Neural progenitor cell (in vitro differentiated cells): Measurements from ENCODE around the gene ATF6. TPM values are rescaled to one million over a fixed set of nuclear protein-coding genes. Genes with fewer than 3 reads are reported as not detected.

Experiments used
- DNase-seq: peaks from one replicate; pipeline ENCODE4 v3.0.0-alpha.2; 2016; ENCODE audit warnings: low spot score
- H2AFZ ChIP-seq: fragments of 200-600 bp; sonication (generic); replicated peaks from 2 replicates; pipeline ENCODE4 v1.6.1; 2016; ENCODE audit warnings: antibody characterized with exemption
- H3F3A ChIP-seq: fragments of 200-600 bp; sonication (generic); 2 replicates; pipeline ENCODE4 v1.6.1; 2016; ENCODE audit warnings: antibody characterized with exemption, low read depth
- H3K27ac ChIP-seq: fragments of 200-600 bp; sonication (generic); 2 replicates; pipeline ENCODE4 v1.5.1; 2016; ENCODE audit warnings: mild to moderate bottlenecking
- H3K27me3 ChIP-seq: fragments of 200-600 bp; sonication (generic); 2 replicates; pipeline ENCODE4 v1.6.1; 2016; ENCODE audit warnings: mild to moderate bottlenecking, moderate library complexity
- H3K36me3 ChIP-seq: fragments of 200-600 bp; sonication (generic); 2 replicates; pipeline ENCODE4 v1.5.1; 2016
- H3K4me1 ChIP-seq: fragments of 200-600 bp; sonication (generic); 2 replicates; pipeline ENCODE4 v1.6.1; 2016; ENCODE audit warnings: mixed run types
- H3K4me2 ChIP-seq: fragments of 200-600 bp; sonication (generic); 2 replicates; pipeline ENCODE4 v1.6.1; 2016
- H3K4me3 ChIP-seq: fragments of 200-600 bp; sonication (generic); 2 replicates; pipeline ENCODE4 v1.5.1; 2016
- H3K79me2 ChIP-seq: fragments of 200-600 bp; sonication (generic); 2 replicates; pipeline ENCODE4 v1.6.1; 2016; ENCODE audit warnings: low read depth
- H3K9ac ChIP-seq: fragments of 200-600 bp; sonication (generic); 2 replicates; pipeline ENCODE4 v1.6.1; 2016
- H3K9me3 ChIP-seq: fragments of 200-600 bp; sonication (generic); 2 replicates; pipeline ENCODE4 v1.5.1; 2016; ENCODE audit warnings: low read depth
- H4K20me1 ChIP-seq: fragments of 200-600 bp; sonication (generic); 2 replicates; pipeline ENCODE4 v1.6.1; 2016; ENCODE audit warnings: low read depth
- H3K27ac Mint-ChIP-seq: 3 replicates; pipeline ENCODE4 v1.8.0; 2021; ENCODE audit warnings: mixed read lengths
- H3K27me3 Mint-ChIP-seq: 2 replicates; pipeline ENCODE4 v1.8.0; 2022; ENCODE audit warnings: low read depth, mild to moderate bottlenecking, inconsistent platforms, moderate library complexity, mixed read lengths; ENCODE audit not compliant: insufficient read depth
- H3K36me3 Mint-ChIP-seq: 3 replicates; pipeline ENCODE4 v1.8.0; 2021; ENCODE audit warnings: mixed read lengths
- H3K4me1 Mint-ChIP-seq: 3 replicates; pipeline ENCODE4 v1.8.0; 2021; ENCODE audit warnings: mixed read lengths
- H3K4me3 Mint-ChIP-seq: 3 replicates; pipeline ENCODE4 v1.8.0; 2021; ENCODE audit warnings: mild to moderate bottlenecking, moderate library complexity, mixed read lengths
- H3K9me3 Mint-ChIP-seq: 3 replicates; pipeline ENCODE4 v1.8.0; 2020; ENCODE audit warnings: mixed read lengths
- CTCF ChIP-seq: fragments of 200-600 bp; sonication (generic); IDR thresholded peaks from 2 replicates; pipeline ENCODE4 v1.5.1; 2017; ENCODE audit warnings: antibody characterized with exemption, mild to moderate bottlenecking
- EZH2 ChIP-seq: fragments of 200-600 bp; sonication (generic); IDR thresholded peaks from 2 replicates; pipeline ENCODE4 v1.6.1; 2017; ENCODE audit warnings: antibody characterized with exemption, mild to moderate bottlenecking, moderate library complexity
- EZH2phosphoT487 ChIP-seq: fragments of 200-600 bp; sonication (generic); IDR thresholded peaks from 2 replicates; pipeline ENCODE4 v1.6.1; 2017; ENCODE audit warnings: antibody characterized with exemption
- total RNA-seq: library from RNA; depleted of rRNA; stranded (reverse); fragments of >200 nt; gene quantifications from 2 replicates; pipeline ENCODE4 v1.2.3, GENCODE V29; 2015; ENCODE audit warnings: low replicate concordance

ATF6 gene
- total RNA-seq, 1 donor from 2014 or later, result 31.7 TPM

GRCh38 chr1:161733526-161733925 is 32.6 kb upstream of the ATF6 start:
- Histone ChIP-seq H4K20me1 (no peaks in the 10 kb centered on the region), H3K9ac (no peak overlapping the region), H3F3A (peaks cover 7% of the 10 kb centered on the region), H3K79me2 (no peaks in the 10 kb centered on the region), H3K36me3 (no peaks in the 10 kb centered on the region), H2AFZ (no peak overlapping the region), H3K4me2 (no peak overlapping the region), H3K4me3 (no peak overlapping the region), H3K27ac (no peak overlapping the region), H3K9me3 (no peaks in the 10 kb centered on the region), H3K27me3 (peaks cover 39% of the 10 kb centered on the region), H3K4me1 (no peaks in the 10 kb centered on the region)
- Mint-ChIP-seq H3K9me3 (no peaks in the 10 kb centered on the region), H3K4me1 (no peaks in the 10 kb centered on the region), H3K27me3 (peaks cover 7% of the 10 kb centered on the region), H3K36me3 (no peaks in the 10 kb centered on the region), H3K4me3 (no peak overlapping the region), H3K27ac (no peak overlapping the region)
- TF ChIP-seq EZH2 (no peak), CTCF (no peak), EZH2phosphoT487 (no peak)
- DNase-seq, result no peak

- Mint-ChIP-seq H3K4me1 (no peaks in the 10 kb centered on the region), H3K4me3 (no peak overlapping the region), H3K27me3 (peaks cover 9% of the 10 kb centered on the region), H3K36me3 (no peaks in the 10 kb centered on the region), H3K9me3 (no peaks in the 10 kb centered on the region), H3K27ac (no peak overlapping the region)
- Histone ChIP-seq H3K4me3 (no peak overlapping the region), H2AFZ (no peak overlapping the region), H3K9ac (no peak overlapping the region), H4K20me1 (no peaks in the 10 kb centered on the region), H3K4me2 (no peak overlapping the region), H3K36me3 (no peaks in the 10 kb centered on the region), H3F3A (peaks cover 7% of the 10 kb centered on the region), H3K4me1 (no peaks in the 10 kb centered on the region), H3K79me2 (no peaks in the 10 kb centered on the region), H3K9me3 (no peaks in the 10 kb centered on the region), H3K27me3 (peaks cover 16% of the 10 kb centered on the region), H3K27ac (no peak overlapping the region)
- TF ChIP-seq CTCF (no peak), EZH2 (no peak)
- no peak for DNase-seq
Measured at GRCh38 chr1:161735837-161736236, 30.3 kb upstream of the ATF6 start.

GRCh38 chr1:161736335-161736969 is 29.7 kb upstream of the ATF6 start:
- Histone ChIP-seq H3K27ac (no peak overlapping the region), H3K9me3 (no peaks in the 10 kb centered on the region), H3K27me3 (peaks cover 11% of the 10 kb centered on the region), H3F3A (peaks cover 7% of the 10 kb centered on the region), H3K79me2 (no peaks in the 10 kb centered on the region), H3K4me1 (no peaks in the 10 kb centered on the region), H3K4me2 (no peak overlapping the region), H4K20me1 (no peaks in the 10 kb centered on the region), H3K36me3 (no peaks in the 10 kb centered on the region), H3K9ac (no peak overlapping the region), H3K4me3 (no peak overlapping the region), H2AFZ (peak overlapping the region; percentile 15)
- H3K9me3 Mint-ChIP-seq, result no peaks in the 10 kb centered on the region
- no peaks in the 10 kb centered on the region for H3K36me3 Mint-ChIP-seq
- H3K4me1 Mint-ChIP-seq, result no peaks in the 10 kb centered on the region
- H3K27ac Mint-ChIP-seq, result no peak overlapping the region
- H3K4me3 Mint-ChIP-seq, result no peak overlapping the region
- peaks cover 8% of the 10 kb centered on the region for H3K27me3 Mint-ChIP-seq
- TF ChIP-seq EZH2phosphoT487 (no peak), EZH2 (no peak), CTCF (no peak)
- DNase-seq, result no peak
